DMS114 treated with DMSO at 0.1 percent for 48 hours (cell line): Measurements from ENCODE around the gene ANKRD13B.
"Not testable (repeated sequence)": the region's sequence is repeated elsewhere in the genome, so short reads cannot be mapped to it uniquely, and the experiment has no call there.

ENCODE experiments used
- DNase-seq: peaks from one replicate; lab custom pipeline; 2025; ENCODE audit not compliant: unreplicated experiment; lab: John Stamatoyannopoulos, UW

ANKRD13B gene

DNA sequence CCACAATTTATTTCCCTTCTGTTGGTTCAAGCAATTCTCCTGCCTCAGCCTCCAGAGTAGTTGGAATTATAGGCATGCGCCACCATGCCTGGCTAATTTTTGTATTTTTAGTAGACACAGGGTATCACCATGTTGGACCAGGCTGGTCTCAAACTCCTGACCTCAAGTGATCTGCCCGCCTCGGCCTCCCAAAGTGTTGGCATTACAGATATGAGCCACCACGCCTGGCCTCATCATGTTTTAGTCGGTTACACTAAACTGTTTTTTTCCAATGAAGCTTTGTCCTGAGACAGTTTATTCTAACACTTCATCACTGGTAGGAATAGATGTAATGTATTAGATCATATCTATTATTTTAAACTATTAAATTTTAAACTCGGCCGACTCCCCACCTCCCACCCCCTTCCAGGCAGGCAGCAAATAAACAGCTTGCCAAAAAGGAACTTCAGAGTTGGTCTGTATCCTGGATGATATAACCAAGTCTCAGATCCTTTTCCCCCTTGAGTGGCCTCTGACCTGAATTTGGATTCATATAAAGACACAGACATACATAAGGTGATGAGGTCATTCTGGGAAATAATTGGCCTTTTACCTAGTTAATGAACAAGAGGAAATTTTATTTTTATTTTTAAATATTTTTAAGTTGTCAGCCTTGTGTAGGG lies 48.2 kb downstream of the ANKRD13B start:
- DNase-seq: no peak

- no peak for DNase-seq
Measured at GRCh38 chr17:29642171-29642611, 49.3 kb downstream of the ANKRD13B start.

DNA sequence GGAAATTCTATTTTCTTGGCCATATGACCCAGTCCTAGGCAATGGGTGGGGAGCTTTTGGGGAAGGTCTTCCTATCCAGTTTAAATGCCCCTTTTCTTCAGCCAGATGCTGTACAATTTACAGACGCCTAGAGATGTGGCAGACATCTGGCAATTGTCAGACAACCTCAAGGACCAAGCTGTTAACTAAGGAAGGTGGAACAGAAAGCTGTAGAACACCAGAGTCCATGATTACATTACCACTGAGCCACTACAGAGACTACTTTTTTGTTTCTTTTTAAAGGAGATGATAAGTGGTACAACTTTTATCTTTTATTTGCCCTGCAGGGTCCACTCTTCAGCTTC lies 50.9 kb downstream of the ANKRD13B start:
- no peak for DNase-seq

GRCh38 chr17:29645515-29646051 lies 52.7 kb downstream of the ANKRD13B start:
- no peak for DNase-seq

- DNase-seq: no peak
Measured at GRCh38 chr17:29648005-29648404, 55.1 kb downstream of the ANKRD13B start.

DNA sequence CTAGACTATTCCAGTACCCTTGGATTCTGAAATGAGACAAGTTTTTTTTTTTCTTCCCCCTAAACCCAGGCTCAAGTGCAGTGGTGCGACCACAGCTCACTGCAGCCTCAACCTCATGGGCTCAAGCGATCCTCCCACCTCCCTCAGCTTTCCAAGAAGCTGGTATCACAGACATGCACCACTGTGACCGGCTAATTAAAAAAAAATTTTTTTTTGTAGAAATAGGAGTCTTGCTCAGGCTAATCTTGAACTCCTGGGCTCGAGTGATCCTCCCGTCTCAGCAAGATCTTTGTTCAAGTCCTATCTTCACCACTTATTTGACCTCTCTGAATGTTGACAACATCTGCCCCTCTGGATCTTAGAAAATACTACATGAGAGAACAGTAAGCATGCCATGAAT lies 56.4 kb downstream of the ANKRD13B start:
- DNase-seq: no peak

DNA sequence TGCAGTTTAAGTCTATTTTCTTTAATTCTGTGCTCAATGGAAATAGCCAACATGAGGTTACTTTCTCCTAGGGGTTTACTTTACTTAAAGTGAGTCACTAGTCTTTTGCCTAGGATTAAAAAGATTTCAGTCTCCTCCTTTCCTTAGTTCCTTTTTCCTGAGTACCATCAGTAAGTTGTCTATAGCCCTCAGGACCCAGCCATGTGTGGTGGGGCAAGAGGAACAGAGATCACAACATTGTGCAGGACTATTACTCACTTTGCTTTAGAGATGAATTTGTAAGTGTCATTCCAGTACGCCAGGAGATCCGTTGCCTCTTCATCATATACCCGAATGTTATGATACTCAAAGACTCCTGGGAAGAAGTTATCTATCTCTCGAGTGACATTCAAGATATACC lies 57.5 kb downstream of the ANKRD13B start:
- DNase-seq: no peak

- not testable (repeated sequence) for DNase-seq
Measured at GRCh38 chr17:29651913-29652312, 59.0 kb downstream of the ANKRD13B start.

DNA sequence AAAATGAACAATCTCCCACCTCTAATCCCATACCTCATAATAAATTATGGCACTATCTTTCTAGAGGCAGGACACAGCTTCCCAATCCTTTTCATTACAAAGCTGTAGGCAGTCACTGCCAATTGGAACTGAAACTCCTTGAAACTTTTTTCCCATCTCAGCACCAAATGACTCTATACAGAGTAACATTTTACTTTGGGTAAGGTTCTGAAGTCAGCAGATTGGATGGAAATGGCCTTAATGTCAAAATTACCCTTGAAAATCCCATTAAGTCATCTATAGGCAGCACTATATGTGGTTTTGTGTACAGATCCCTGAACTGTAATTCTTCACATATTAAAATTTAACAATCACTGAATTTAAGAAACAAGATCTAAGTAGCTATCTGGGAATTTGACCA lies 60.0 kb downstream of the ANKRD13B start:
- DNase-seq: no peak

DNA sequence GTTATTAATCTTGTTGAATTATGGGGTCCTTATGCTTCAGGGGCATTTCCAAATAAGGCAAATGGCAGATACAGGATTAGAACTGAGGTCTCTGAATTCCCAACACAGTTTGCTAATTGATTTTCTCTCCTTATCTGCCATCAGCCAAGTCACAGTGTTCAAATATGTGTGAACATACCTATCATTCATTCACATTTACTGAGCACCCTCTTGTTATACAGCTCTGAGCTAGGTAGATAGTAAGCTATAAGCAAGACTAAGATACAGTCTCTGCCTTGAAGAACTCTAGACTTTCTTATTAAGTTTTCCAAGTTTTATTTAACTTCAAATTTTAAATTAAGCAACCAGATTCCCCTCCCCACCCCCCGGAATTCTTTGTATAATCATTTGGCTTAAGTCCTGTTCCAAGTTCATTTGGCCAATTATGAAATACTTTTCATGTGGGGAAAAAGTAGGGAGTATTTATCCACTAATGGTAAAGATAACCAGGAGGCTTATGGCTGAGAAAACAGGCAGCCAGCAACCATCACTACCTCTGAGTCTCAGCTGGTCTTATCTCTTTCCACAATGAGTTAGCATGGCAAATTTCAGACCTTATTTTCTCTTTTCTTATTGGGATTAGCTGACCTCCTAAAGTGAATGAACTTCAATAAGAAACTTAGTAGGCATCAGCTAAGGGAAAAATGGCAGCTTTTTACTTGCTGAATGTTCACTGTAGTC lies 61.2 kb downstream of the ANKRD13B start:
- no peak for DNase-seq

DNA sequence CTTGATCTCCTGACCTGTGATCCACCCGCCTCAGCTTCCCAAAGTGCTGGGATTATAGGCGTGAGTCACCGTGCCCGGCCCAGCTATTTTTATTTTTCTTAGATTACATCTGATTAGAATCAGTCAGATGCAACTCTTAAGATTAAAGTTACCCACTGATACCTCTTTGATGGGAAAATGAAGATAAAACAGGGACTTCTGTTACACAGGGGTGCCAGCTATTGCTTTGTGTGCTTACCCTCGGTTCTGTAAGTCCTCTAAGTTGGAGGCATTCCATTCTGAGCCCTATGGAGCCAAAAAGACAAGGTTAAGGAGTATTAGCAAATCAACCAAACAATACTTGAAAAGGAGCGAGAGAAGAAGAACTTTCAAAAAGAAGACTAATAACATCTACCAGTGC lies 62.4 kb downstream of the ANKRD13B start:
- DNase-seq: no peak

GRCh38 chr17:29659155-29659554 lies 66.2 kb downstream of the ANKRD13B start:
- no peak for DNase-seq

DNA sequence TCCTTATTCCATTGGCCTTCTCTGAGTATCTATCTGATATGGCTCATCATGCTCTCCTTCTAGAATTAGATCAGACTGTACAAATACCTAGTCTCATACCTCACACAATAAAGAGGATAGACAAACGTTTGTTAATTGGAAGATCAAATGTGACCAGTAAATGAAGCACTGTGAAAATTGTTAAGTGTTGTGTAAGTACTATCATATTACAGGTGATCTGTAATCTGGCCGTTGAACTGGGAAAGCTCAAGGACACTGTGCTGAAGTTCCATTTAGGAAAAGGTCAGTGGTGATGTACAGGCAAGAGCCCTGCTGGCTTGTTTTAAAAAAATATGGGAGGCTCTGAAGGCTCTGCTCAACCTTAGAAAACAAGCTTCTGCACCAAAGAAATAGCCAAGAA lies 68.3 kb downstream of the ANKRD13B start:
- no peak for DNase-seq

DNA sequence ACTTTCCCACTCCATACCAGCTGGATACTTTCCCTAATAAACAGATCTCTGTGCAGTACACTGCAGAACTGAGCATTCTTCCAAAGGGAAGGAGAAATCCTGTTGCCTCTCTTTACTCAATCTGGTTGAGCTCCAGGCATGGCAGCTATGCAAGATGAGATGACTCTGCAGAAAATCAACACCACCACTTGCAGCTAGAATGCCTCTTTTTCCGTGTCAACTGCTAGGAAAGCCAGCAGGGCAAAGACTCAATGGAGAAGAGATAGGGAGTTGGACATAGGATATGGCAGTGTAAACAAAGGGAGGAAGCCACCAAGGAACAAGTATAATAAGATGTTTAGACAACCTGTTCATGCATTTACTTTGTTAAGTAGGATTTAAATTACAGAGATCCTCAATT lies 70.2 kb downstream of the ANKRD13B start:
- no peak for DNase-seq
